CD4-positive, alpha-beta memory T cell (primary cell): ENCODE data around the gene ARL2BP. TPM values are rescaled to one million over a fixed set of nuclear protein-coding genes. Genes with fewer than 3 reads are reported as not detected.

Source experiments
- CTCF ChIA-PET: fragments of 350-600 bp; sonication (Branson Sonifier 250); formaldehyde crosslinking; loops from one replicate; lab custom pipeline; 2021; ENCODE audit warnings: inconsistent platforms; ENCODE audit not compliant: partially characterized antibody; lab: Charles Lee
- POLR2A ChIA-PET: fragments of 350-600 bp; sonication (Branson Sonifier 250); formaldehyde crosslinking; loops from one replicate; lab custom pipeline; 2021; ENCODE audit not compliant: partially characterized antibody; lab: Charles Lee
- DNase-seq, 5 donors: peaks; one replicate each; pipeline versions ENCODE4 v3.0.0 to v3.0.0-alpha.2; 2020 to 2022; ENCODE audit warnings: mixed read lengths in 1 of 5
- H3K27ac ChIP-seq: one replicate; pipeline ENCODE4 v1.7.0; 2013; ENCODE audit warnings: low read depth, low read length
- H3K27me3 ChIP-seq: 2 replicates; pipeline ENCODE4 v1.7.0; 2013; ENCODE audit warnings: mild to moderate bottlenecking, low read length, moderate library complexity; ENCODE audit not compliant: insufficient read depth
- H3K36me3 ChIP-seq: 2 replicates; pipeline ENCODE4 v1.7.0; 2013; ENCODE audit warnings: mild to moderate bottlenecking, low read length, moderate library complexity; ENCODE audit not compliant: insufficient read depth
- H3K4me1 ChIP-seq: 2 replicates; pipeline ENCODE4 v1.7.0; 2013; ENCODE audit warnings: mild to moderate bottlenecking, low read length, moderate library complexity; ENCODE audit not compliant: insufficient read depth
- H3K4me3 ChIP-seq, 2 donors: one replicate each; pipeline ENCODE4 v1.7.0; 2013; ENCODE audit warnings: low read length in 2 of 2, mild to moderate bottlenecking in 1 of 2
- H3K9me3 ChIP-seq, 2 donors: one replicate each; pipeline ENCODE4 v1.7.0; 2013; ENCODE audit warnings: low read length in 2 of 2, control low read depth in 1 of 2; ENCODE audit not compliant: control insufficient read depth in 1 of 2
- H3K27ac Mint-ChIP-seq, 7 donors: one replicate each; pipeline ENCODE4 v1.8.0; 2020 to 2021; ENCODE audit warnings: mixed read lengths in 7 of 7, mild to moderate bottlenecking in 6 of 7, inconsistent platforms in 3 of 7, moderate library complexity in 3 of 7
- H3K27me3 Mint-ChIP-seq, 2 donors: one replicate each; pipeline ENCODE4 v1.8.0; 2020 to 2021; ENCODE audit warnings: mixed read lengths in 2 of 2
- H3K36me3 Mint-ChIP-seq, 2 donors: one replicate each; pipeline ENCODE4 v1.8.0; 2020 to 2021; ENCODE audit warnings: mixed read lengths in 2 of 2, inconsistent platforms in 1 of 2, mild to moderate bottlenecking in 1 of 2
- H3K4me1 Mint-ChIP-seq, 4 donors: one replicate each; pipeline ENCODE4 v1.8.0; 2020 to 2021; ENCODE audit warnings: mixed read lengths in 4 of 4, mild to moderate bottlenecking in 1 of 4
- H3K4me3 Mint-ChIP-seq, 8 donors: one replicate each; pipeline ENCODE4 v1.8.0; 2020 to 2021; ENCODE audit warnings: mixed read lengths in 8 of 8, mild to moderate bottlenecking in 7 of 8, moderate library complexity in 6 of 8, inconsistent platforms in 3 of 8
- H3K9me3 Mint-ChIP-seq, 8 donors: one replicate each; pipeline ENCODE4 v1.8.0; 2020 to 2021; ENCODE audit warnings: mixed read lengths in 8 of 8, mild to moderate bottlenecking in 5 of 8, inconsistent platforms in 3 of 8, moderate library complexity in 1 of 8
- intact Hi-C: fragments of 100-400 bp; cut with micrococcal nuclease; formaldehyde crosslinking; loops from one replicate; pipeline ENCODE4 v1.15.1; 2023
- polyA plus RNA-seq, 2 donors: library from polyadenylated mRNA; unstranded; fragments of 300-500 nt; fragmentation: Illumina TruSeq; gene quantifications; one replicate each; pipeline ENCODE4 v1.2.3, GENCODE V29; 2021
- total RNA-seq, 2 experiments: library from RNA; stranded (reverse); gene quantifications; one replicate each; pipeline ENCODE4 v1.2.3, GENCODE V29; 2021

Gene ARL2BP
- total and polyA plus RNA-seq, 4 experiments from 2014 or later, result 48.0 to 181 (median 89.5) TPM

- H3K4me1 ChIP-seq, result no peaks in the 10 kb centered on the region
Measured at GRCh38 chr16:57235128-57236021, 9.7 kb upstream of the ARL2BP start.

GRCh38 chr16:57236022-57236350 is 9.1 kb upstream of the ARL2BP start:
- Mint-ChIP-seq H3K36me3 (peaks cover 63 to 67% of the 10 kb centered on the region in 2 donors), H3K27me3 (no peaks in the 10 kb centered on the region), H3K9me3 (no peaks in the 10 kb centered on the region), H3K27ac (peak overlapping the region in 3 of 7 donors; percentile 10 to 40 (median 16)), H3K4me1 (no peaks in the 10 kb centered on the region), H3K4me3 (no peak overlapping the region)
- no peaks in the 10 kb centered on the region for H3K9me3 ChIP-seq
- DNase-seq, result no peak
- no peak overlapping the region for H3K27ac ChIP-seq
- H3K4me1 ChIP-seq, result no peaks in the 10 kb centered on the region
- CTCF ChIA-PET, result no interaction called here
- H3K4me3 ChIP-seq, result no peak overlapping the region
- POLR2A ChIA-PET, result interaction anchor here (0.7 kb wide), 1 partner anchor 9 kb away, joined by 3 read pairs; the partner anchor contains the start of gene ARL2BP
- H3K36me3 ChIP-seq, result peaks cover 50% of the 10 kb centered on the region
- intact Hi-C loops, result no loop called here
- no peaks in the 10 kb centered on the region for H3K27me3 ChIP-seq

More at GRCh38 chr16:57235128-57236021, 9.7 kb upstream of the ARL2BP start:
- Mint-ChIP-seq H3K27me3 (no peaks in the 10 kb centered on the region), H3K4me1 (no peaks in the 10 kb centered on the region), H3K27ac (peak overlapping the region in 4 of 7 donors; percentile 14 to 46 (median 28)), H3K9me3 (no peaks in the 10 kb centered on the region), H3K36me3 (peaks cover 69 to 73% of the 10 kb centered on the region in 2 donors), H3K4me3 (no peak overlapping the region)
- DNase-seq, result no peak
- Histone ChIP-seq H3K27me3 (no peaks in the 10 kb centered on the region), H3K4me3 (no peak overlapping the region), H3K9me3 (no peaks in the 10 kb centered on the region), H3K36me3 (peaks cover 56% of the 10 kb centered on the region), H3K27ac (no peak overlapping the region)
- POLR2A ChIA-PET, result no interaction called here
- intact Hi-C loops, result no loop called here
- CTCF ChIA-PET, result no interaction called here

- H3K4me1 Mint-ChIP-seq, result no peaks in the 10 kb centered on the region
- no peaks in the 10 kb centered on the region for H3K27me3 Mint-ChIP-seq
- H3K27me3 ChIP-seq, result no peaks in the 10 kb centered on the region
- no peaks in the 10 kb centered on the region for H3K4me1 ChIP-seq
- H3K9me3 ChIP-seq, result no peaks in the 10 kb centered on the region
- no peak overlapping the region for H3K4me3 Mint-ChIP-seq
- H3K9me3 Mint-ChIP-seq, result no peaks in the 10 kb centered on the region
- peaks cover 44 to 45% of the 10 kb centered on the region in 2 donors for H3K36me3 Mint-ChIP-seq
- H3K4me3 ChIP-seq, result no peak overlapping the region
- peaks cover 31% of the 10 kb centered on the region for H3K36me3 ChIP-seq
- H3K27ac Mint-ChIP-seq, result peak overlapping the region in 1 of 7 donors; percentile 47
- intact Hi-C loops, result no loop called here
- ChIA-PET POLR2A (no interaction called here), CTCF (no interaction called here)
- H3K27ac ChIP-seq, result no peak overlapping the region
- DNase-seq, result no peak
Measured at GRCh38 chr16:57238682-57239081, 6.4 kb upstream of the ARL2BP start.

- Histone ChIP-seq H3K9me3 (no peaks in the 10 kb centered on the region), H3K36me3 (peaks cover 31% of the 10 kb centered on the region), H3K4me1 (peaks cover 3% of the 10 kb centered on the region), H3K27ac (no peak overlapping the region), H3K27me3 (no peaks in the 10 kb centered on the region), H3K4me3 (no peak overlapping the region)
- Mint-ChIP-seq H3K36me3 (peaks cover 40% of the 10 kb centered on the region in 2 donors), H3K9me3 (no peaks in the 10 kb centered on the region), H3K4me3 (no peak overlapping the region), H3K27ac (peak overlapping the region in 2 of 7 donors; percentile 47 to 68), H3K4me1 (peaks cover 0 to 3% (median 1%) of the 10 kb centered on the region in 4 donors), H3K27me3 (no peaks in the 10 kb centered on the region)
- ChIA-PET POLR2A (no interaction called here), CTCF (no interaction called here)
- no peak for DNase-seq
- intact Hi-C loops, result no loop called here
Measured at GRCh38 chr16:57239107-57239506, 6.0 kb upstream of the ARL2BP start.

GRCh38 chr16:57240851-57241250 is 4.2 kb upstream of the ARL2BP start:
- CTCF ChIA-PET, result interaction anchor here (0.6 to 3.1 kb wide), 3 partner anchors 9 to 1090 kb away, joined by 3 to 12 read pairs (median 3); no protein-coding TSS in a partner anchor
- POLR2A ChIA-PET, result interaction anchor here (1.2 kb wide), 1 partner anchor 26 kb away, joined by 3 read pairs; no protein-coding TSS in a partner anchor
- H3K36me3 ChIP-seq, result peaks cover 14% of the 10 kb centered on the region
- DNase-seq, result no peak
- intact Hi-C loops, result loop anchor here (5.0 kb wide), 1 partner anchor 886 kb away; the partner anchor contains the start of gene CFAP20
- H3K27ac Mint-ChIP-seq, result peak overlapping the region in 5 of 7 donors; percentile 23 to 80 (median 59)
- H3K4me1 Mint-ChIP-seq, result peaks cover 8 to 16% (median 12%) of the 10 kb centered on the region in 4 donors
- H3K27me3 Mint-ChIP-seq, result no peaks in the 10 kb centered on the region
- no peaks in the 10 kb centered on the region for H3K9me3 ChIP-seq
- no peaks in the 10 kb centered on the region for H3K9me3 Mint-ChIP-seq
- H3K36me3 Mint-ChIP-seq, result peaks cover 25 to 30% of the 10 kb centered on the region in 2 donors
- no peaks in the 10 kb centered on the region for H3K27me3 ChIP-seq
- no peak overlapping the region for H3K27ac ChIP-seq
- H3K4me1 ChIP-seq, result peaks cover 13% of the 10 kb centered on the region
- no peak overlapping the region for H3K4me3 Mint-ChIP-seq
- H3K4me3 ChIP-seq, result no peak overlapping the region

- POLR2A ChIA-PET, result no interaction called here
- CTCF ChIA-PET, result interaction anchor here (3.1 kb wide), 1 partner anchor 175 kb away, joined by 12 read pairs; no protein-coding TSS in a partner anchor
- intact Hi-C loops, result loop anchor here (5.0 kb wide), 1 partner anchor 885 kb away; the partner anchor contains the start of gene CFAP20
Measured at GRCh38 chr16:57242650-57243049, 2.4 kb upstream of the ARL2BP start.

GRCh38 chr16:57244463-57244766 is 644 bp upstream of the ARL2BP start:
- Mint-ChIP-seq H3K36me3 (peaks cover 11 to 28% of the 10 kb centered on the region in 2 donors), H3K4me1 (peaks cover 11 to 21% (median 17%) of the 10 kb centered on the region in 4 donors), H3K9me3 (no peaks in the 10 kb centered on the region), H3K27me3 (no peaks in the 10 kb centered on the region), H3K27ac (peak overlapping the region; percentile 93 to 99 (median 98)), H3K4me3 (peak overlapping the region; percentile 91 to 98 (median 95))
- Histone ChIP-seq H3K4me3 (peak overlapping the region; percentile 49 to 60), H3K9me3 (no peaks in the 10 kb centered on the region), H3K4me1 (peaks cover 17% of the 10 kb centered on the region), H3K27ac (peak overlapping the region; percentile 78), H3K27me3 (no peaks in the 10 kb centered on the region), H3K36me3 (peaks cover 9% of the 10 kb centered on the region)
- no peak for DNase-seq
- intact Hi-C loops, result loop anchor here (1.0 to 5.0 kb wide), 3 partner anchors 56 to 883 kb away; partner anchors contain the start of genes CFAP20, CIAPIN1 and COQ9
- ChIA-PET CTCF (interaction anchor here (0.9 to 2.7 kb wide), 3 partner anchors 56 to 174 kb away, joined by 3 to 15 read pairs (median 7); no protein-coding TSS in a partner anchor), POLR2A (interaction anchor here (1.0 to 2.9 kb wide), 6 partner anchors 12 to 203 kb away, joined by 3 to 25 read pairs (median 4); partner anchors contain the start of genes CIAPIN1 and COQ9)

More at GRCh38 chr16:57242650-57243049, 2.4 kb upstream of the ARL2BP start:
- Histone ChIP-seq H3K36me3 (peaks cover 13% of the 10 kb centered on the region), H3K9me3 (no peaks in the 10 kb centered on the region), H3K27me3 (no peaks in the 10 kb centered on the region), H3K4me1 (peaks cover 17% of the 10 kb centered on the region), H3K4me3 (no peak overlapping the region), H3K27ac (no peak overlapping the region)
- H3K4me1 Mint-ChIP-seq, result peaks cover 11 to 21% (median 17%) of the 10 kb centered on the region in 4 donors
- DNase-seq, result no peak
- H3K9me3 Mint-ChIP-seq, result no peaks in the 10 kb centered on the region
- no peak overlapping the region for H3K4me3 Mint-ChIP-seq
- H3K27me3 Mint-ChIP-seq, result no peaks in the 10 kb centered on the region
- H3K27ac Mint-ChIP-seq, result peak overlapping the region in 3 of 7 donors; percentile 10 to 57 (median 31)
- H3K36me3 Mint-ChIP-seq, result peaks cover 18 to 34% of the 10 kb centered on the region in 2 donors
